ENCODE measurements around the gene GNA15.

GNA15 gene

GRCh38 chr19:3175781-3176714 is 40.2 kb downstream of the GNA15 start:
- no peak for DNase-seq (ENCODE audit: low read depth in 2 of 2)

GRCh38 chr19:3176715-3177501 is 41.1 kb downstream of the GNA15 start:
- peak in 1 of 2 donors; percentile 63 for DNase-seq (ENCODE audit: low read depth in 2 of 2)

GRCh38 chr19:3178377-3178972 is 42.6 kb downstream of the GNA15 start, which contains the start of gene S1PR4:
Gene S1PR4 (plus strand): TSS chr19:3178769. CDS start chr19:3178793, 24 bp downstream.
- peak in 1 of 2 donors; percentile 32 for DNase-seq (ENCODE audit: low read depth in 2 of 2)

- no peak for DNase-seq (ENCODE audit: low read depth in 2 of 2)
These were observed 43.3 kb downstream of the GNA15 start for GRCh38 chr19:3178973-3179738.

GRCh38 chr19:3179739-3180293 is 44.0 kb downstream of the GNA15 start:
- DNase-seq (ENCODE audit: low read depth in 2 of 2), result no peak

- no peak for DNase-seq (ENCODE audit: low read depth in 2 of 2)
These were observed 48.1 kb downstream of the GNA15 start for GRCh38 chr19:3183721-3184641.

GRCh38 chr19:3184847-3185460 is 49.1 kb downstream of the GNA15 start:
- peak in 1 of 2 donors; percentile 43 for DNase-seq (ENCODE audit: low read depth in 2 of 2)

- DNase-seq (ENCODE audit: low read depth in 2 of 2), result peak; percentile 87 to 88
These were observed 49.8 kb downstream of the GNA15 start, which contains the start of gene NCLN for GRCh38 chr19:3185461-3186159. Gene NCLN (plus strand): TSS chr19:3185930. CDS start chr19:3186031, 101 bp downstream.

GRCh38 chr19:3186160-3186688 is 50.4 kb downstream of the GNA15 start:
- no peak for DNase-seq (ENCODE audit: low read depth in 2 of 2)

- no peak for DNase-seq (ENCODE audit: low read depth in 2 of 2)
These were observed 51.2 kb downstream of the GNA15 start for GRCh38 chr19:3186891-3187661.

- DNase-seq (ENCODE audit: low read depth in 2 of 2), result no peak
These were observed 52.1 kb downstream of the GNA15 start for GRCh38 chr19:3187662-3188511.

GRCh38 chr19:3188627-3189596 is 53.1 kb downstream of the GNA15 start:
- DNase-seq (ENCODE audit: low read depth in 2 of 2), result no peak

GRCh38 chr19:3189702-3190469 is 54.1 kb downstream of the GNA15 start:
- DNase-seq (ENCODE audit: low read depth in 2 of 2), result no peak

GRCh38 chr19:3190470-3190770 is 54.6 kb downstream of the GNA15 start:
- no peak for DNase-seq (ENCODE audit: low read depth in 2 of 2)

All from activated CD8-positive, alpha-beta memory T cell treated with anti-CD3 and anti-CD28 coated beads for 4 hours (primary cell).